IMR-90 (cell line): ENCODE data around the gene HCFC1. TPM values are rescaled to one million over a fixed set of nuclear protein-coding genes. Genes with fewer than 3 reads are reported as not detected.

Experiments used
- ATAC-seq: fragments of 200-7000 bp; cut with Tn5 transposase; 2 replicates; pipeline ENCODE4 v1.9.1; 2020; ENCODE audit warnings: low read depth, mild to moderate bottlenecking, moderate library complexity
- BruUV-seq: library from RNA; stranded (reverse); fragments of 400-500 nt; replicated peaks from 2 replicates; lab custom pipeline; 2021; lab: Mats Ljungman, UMichigan
- CTCF ChIA-PET: fragments of 300-600 bp; formaldehyde crosslinking; extraction: SDS; loops from one replicate; lab custom pipeline; 2021; ENCODE audit warnings: antibody characterized with exemption; lab: Yijun Ruan, JAX
- POLR2A ChIA-PET: fragments of 300-600 bp; sonication (Branson Sonifier 250); formaldehyde crosslinking; loops from one replicate; lab custom pipeline; 2022; ENCODE audit warnings: antibody characterized with exemption; ENCODE audit not compliant: unreplicated experiment; lab: Charles Lee
- DNase-seq: peaks from one replicate; pipeline ENCODE4 v3.0.0; 2013
- H2AFZ ChIP-seq: replicated peaks from 2 replicates; pipeline ENCODE3; 2013; ENCODE audit warnings: low read length, mild to moderate bottlenecking; ENCODE audit not compliant: poor library complexity
- H2AK5ac ChIP-seq: 2 replicates; pipeline ENCODE4 v1.6.1; 2013; ENCODE audit warnings: low read depth, low read length, inconsistent platforms
- H2AK9ac ChIP-seq: replicated peaks from 2 replicates; pipeline ENCODE3; 2013; ENCODE audit warnings: mild to moderate bottlenecking, low read depth, low read length, moderate library complexity; ENCODE audit not compliant: poor library complexity
- H2BK120ac ChIP-seq: 2 replicates; pipeline ENCODE4 v1.6.1; 2013; ENCODE audit warnings: low read depth, low read length, inconsistent platforms
- H2BK15ac ChIP-seq: 3 replicates; pipeline ENCODE4 v1.6.1; 2013; ENCODE audit warnings: low read depth, low read length, inconsistent platforms
- H2BK20ac ChIP-seq: 2 replicates; pipeline ENCODE4 v1.6.1; 2013; ENCODE audit warnings: low read depth, mild to moderate bottlenecking, inconsistent platforms, low read length, moderate library complexity
- H2BK5ac ChIP-seq: 2 replicates; pipeline ENCODE4 v1.6.1; 2013; ENCODE audit warnings: mild to moderate bottlenecking, low read depth, low read length, inconsistent platforms; ENCODE audit not compliant: poor library complexity, severe bottlenecking
- H3K14ac ChIP-seq: replicated peaks from 2 replicates; pipeline ENCODE4 v1.6.1; 2013; ENCODE audit warnings: low read depth, low read length, inconsistent platforms
- H3K18ac ChIP-seq: 2 replicates; pipeline ENCODE4 v1.6.1; 2013; ENCODE audit warnings: low read depth, low read length, control low read depth
- H3K23ac ChIP-seq: 2 replicates; pipeline ENCODE4 v1.6.1; 2013; ENCODE audit warnings: low read depth, low read length, inconsistent platforms
- H3K27ac ChIP-seq: 2 replicates; pipeline ENCODE4 v1.5.1; 2013; ENCODE audit warnings: mild to moderate bottlenecking, control low read depth, low read length; ENCODE audit not compliant: insufficient read depth
- H3K27me3 ChIP-seq: 2 replicates; pipeline ENCODE4 v1.6.1; 2013; ENCODE audit warnings: low read length; ENCODE audit not compliant: control insufficient read depth, insufficient read depth
- H3K36me3 ChIP-seq: 2 replicates; pipeline ENCODE4 v1.6.1; 2013; ENCODE audit warnings: low read length, mixed read lengths; ENCODE audit not compliant: control insufficient read depth, insufficient read depth
- H3K4ac ChIP-seq: 2 replicates; pipeline ENCODE4 v1.6.1; 2013; ENCODE audit warnings: low read depth, low read length, inconsistent platforms
- H3K4me1 ChIP-seq: 2 replicates; pipeline ENCODE4 v1.6.1; 2013; ENCODE audit warnings: low read length, mixed read lengths; ENCODE audit not compliant: control insufficient read depth, insufficient read depth
- H3K4me2 ChIP-seq: 2 replicates; pipeline ENCODE4 v1.6.1; 2013; ENCODE audit warnings: low read depth, mild to moderate bottlenecking, control low read depth, low read length, moderate library complexity
- H3K4me3 ChIP-seq: 2 replicates; pipeline ENCODE4 v1.5.1; 2013; ENCODE audit warnings: low read depth, mild to moderate bottlenecking, control low read depth, low read length, moderate library complexity; ENCODE audit not compliant: insufficient read depth
- H3K56ac ChIP-seq: 2 replicates; pipeline ENCODE4 v1.6.1; 2013; ENCODE audit warnings: low read length, inconsistent platforms; ENCODE audit not compliant: insufficient read depth; ENCODE audit errors: extremely low read depth
- H3K79me1 ChIP-seq, 2 experiments: 2 replicates each; pipeline ENCODE4 v1.6.1; 2013; ENCODE audit warnings: low read length in 2 of 2, inconsistent platforms in 1 of 2, low read depth in 1 of 2
- H3K9ac ChIP-seq: 2 replicates; pipeline ENCODE4 v1.6.1; 2013; ENCODE audit warnings: low read depth, low read length, control low read depth
- H3K9me1 ChIP-seq: 2 replicates; pipeline ENCODE4 v1.6.1; 2013; ENCODE audit warnings: low read length, inconsistent platforms; ENCODE audit not compliant: insufficient read depth
- H3K9me3 ChIP-seq: 2 replicates; pipeline ENCODE4 v1.6.1; 2013; ENCODE audit warnings: low read length; ENCODE audit not compliant: control insufficient read depth, insufficient read depth
- H4K20me1 ChIP-seq: 2 replicates; pipeline ENCODE4 v1.6.1; 2013; ENCODE audit warnings: low read length, inconsistent platforms; ENCODE audit not compliant: insufficient read depth
- H4K5ac ChIP-seq: 2 replicates; pipeline ENCODE4 v1.6.1; 2013; ENCODE audit warnings: mild to moderate bottlenecking, low read depth, low read length, control low read depth
- H4K8ac ChIP-seq, 2 experiments: 2 replicates each; pipeline ENCODE4 v1.6.1; 2013; ENCODE audit warnings: low read depth in 2 of 2, low read length in 2 of 2, control low read depth in 1 of 2, inconsistent platforms in 1 of 2
- H4K91ac ChIP-seq: 2 replicates; pipeline ENCODE4 v1.6.1; 2013; ENCODE audit warnings: low read depth, low read length, inconsistent platforms; ENCODE audit not compliant: insufficient read depth
- BHLHE40 ChIP-seq: fragments of 150-350 bp; IDR thresholded peaks from 2 replicates; pipeline ENCODE4 v1.6.1; 2016; ENCODE audit warnings: mild to moderate bottlenecking, low read depth, low read length
- CHD1 ChIP-seq: IDR thresholded peaks from 2 replicates; pipeline ENCODE4 v1.6.1; 2012; ENCODE audit warnings: low read depth, low read length, improper control_type of control experiment
- FOS ChIP-seq: fragments of 150-350 bp; IDR thresholded peaks from 2 replicates; pipeline ENCODE4 v1.6.1; 2016; ENCODE audit warnings: low read depth, low read length
- MAFK ChIP-seq: IDR thresholded peaks from 2 replicates; pipeline ENCODE4 v1.6.1; 2012; ENCODE audit warnings: low read depth, low read length, improper control_type of control experiment
- MXI1 ChIP-seq: IDR thresholded peaks from 2 replicates; pipeline ENCODE4 v1.6.1; 2012; ENCODE audit warnings: low read depth, mild to moderate bottlenecking, low read length, moderate library complexity, borderline replicate concordance
- RAD21 ChIP-seq: IDR thresholded peaks from 2 replicates; pipeline ENCODE4 v1.6.1; 2012; ENCODE audit warnings: low read length, improper control_type of control experiment
- RCOR1 ChIP-seq: IDR thresholded peaks from 2 replicates; pipeline ENCODE4 v1.6.1; 2012; ENCODE audit warnings: mild to moderate bottlenecking, low read length, improper control_type of control experiment; ENCODE audit not compliant: insufficient replicate concordance
- WGBS, 2 experiments: methylation state at CpG; one replicate each; pipeline versions ENCODE4 v1.1.5 to v1.1.7; 2013; ENCODE audit warnings: missing lambda C conversion rate in 2 of 2; ENCODE audit not compliant: insufficient read length in 1 of 2; ENCODE audit errors: extremely low coverage in 2 of 2; 5-methylcytosine and 5-hydroxymethylcytosine counted together
- dilution Hi-C: fragments of 300-500 bp; cut with HindIII; formaldehyde crosslinking; loops from one replicate; pipeline ENCODE4 v1.14.3; 2018; ENCODE audit warnings: low sequenced_read_pairs; ENCODE audit not compliant: unreplicated experiment
- in situ Hi-C: fragments of 300-500 bp; cut with MboI; formaldehyde crosslinking; loops from 3 replicates; pipeline ENCODE4 v1.14.3; 2019; ENCODE audit warnings: low sequenced_read_pairs, inconsistent platforms, mixed read lengths
- intact Hi-C: fragments of 100-400 bp; cut with micrococcal nuclease; formaldehyde crosslinking; loops from 2 replicates; pipeline ENCODE4 v1.10.0; 2022
- polyA plus RNA-seq, 3 experiments: library from polyadenylated mRNA; depleted of rRNA; stranded (reverse); fragments of >200 nt; gene quantifications; 2 replicates each; pipeline ENCODE4 v1.2.3, GENCODE V29; 2012; ENCODE audit warnings: low replicate concordance in 1 of 3
- total RNA-seq: library from RNA; depleted of rRNA; stranded (reverse); fragments of >200 nt; gene quantifications from 2 replicates; pipeline ENCODE4 v1.2.3, GENCODE V29; 2012
- TF ChIP-seq, protein P1 (sequence below): fragments of 150-350 bp; IDR thresholded peaks from 2 replicates; pipeline ENCODE4 v1.6.1; 2017; ENCODE audit warnings: mild to moderate bottlenecking, antibody characterized with exemption, low read length, low read depth

Gene HCFC1
- total and polyA plus RNA-seq, 2 of the 4 experiments (the other 2 are of a cell fraction), result 3.2 to 17.6 TPM

- TF ChIP-seq BHLHE40, result no peak
These were observed 2.5 kb upstream of the HCFC1 start (continued) for GRCh38 chrX:153974003-153974725.

DNA sequence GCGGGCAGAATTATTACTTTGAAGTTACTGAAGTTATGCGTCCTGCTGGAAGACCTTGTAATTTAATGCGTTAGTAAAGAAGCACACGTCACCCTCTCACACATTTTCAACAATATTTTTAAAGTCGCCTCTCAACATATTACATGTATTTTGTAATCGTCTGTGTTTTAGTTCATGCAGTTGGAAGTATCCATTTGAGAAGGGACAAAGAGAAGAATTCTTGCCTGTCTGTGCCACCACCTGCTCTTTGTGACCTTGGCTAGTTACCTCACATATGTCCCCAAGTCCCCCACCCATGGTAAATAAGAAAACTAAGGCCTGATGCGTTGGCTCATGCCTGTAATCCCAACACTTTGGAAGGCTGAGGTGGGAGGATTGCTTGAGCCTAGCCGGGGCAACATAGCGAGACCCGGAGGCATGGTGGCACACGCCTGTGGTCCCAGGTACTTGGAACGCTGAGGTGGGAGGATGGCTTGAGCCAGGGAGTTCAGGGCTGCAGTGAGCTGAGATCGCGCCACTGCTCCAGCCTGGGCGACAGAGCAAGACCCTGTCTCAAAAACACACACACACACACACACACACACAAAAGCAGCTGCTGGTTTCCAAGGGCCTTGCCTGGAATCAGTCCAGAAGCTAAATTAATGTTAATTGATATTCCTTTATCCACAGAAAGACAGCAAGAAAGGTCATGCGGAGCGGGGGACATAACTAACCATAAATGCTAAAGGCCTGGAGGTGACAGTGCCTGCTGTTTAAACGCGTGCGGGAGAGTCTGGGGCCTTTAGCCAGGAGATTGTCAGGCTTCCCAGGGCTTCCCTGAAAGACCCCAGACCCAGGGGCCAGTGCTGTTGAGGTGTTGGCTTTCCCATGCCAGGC is 1.7 kb upstream of the HCFC1 start:
- peak overlapping the region; percentile 94 for H2AK9ac ChIP-seq
- ChIA-PET CTCF (no interaction called here), POLR2A (interaction anchor here (0.6 to 0.8 kb wide), 2 partner anchors 67 to 72 kb away, joined by 3 to 5 read pairs; no protein-coding TSS in a partner anchor)
- H2AK5ac ChIP-seq, result peak overlapping the region; percentile 88
- TF ChIP-seq FOS (no peak), RAD21 (no peak), CHD1 (no peak), RCOR1 (no peak), BHLHE40 (no peak), MXI1 (no peak), MAFK (no peak)
- TF ChIP-seq, protein P1, sequence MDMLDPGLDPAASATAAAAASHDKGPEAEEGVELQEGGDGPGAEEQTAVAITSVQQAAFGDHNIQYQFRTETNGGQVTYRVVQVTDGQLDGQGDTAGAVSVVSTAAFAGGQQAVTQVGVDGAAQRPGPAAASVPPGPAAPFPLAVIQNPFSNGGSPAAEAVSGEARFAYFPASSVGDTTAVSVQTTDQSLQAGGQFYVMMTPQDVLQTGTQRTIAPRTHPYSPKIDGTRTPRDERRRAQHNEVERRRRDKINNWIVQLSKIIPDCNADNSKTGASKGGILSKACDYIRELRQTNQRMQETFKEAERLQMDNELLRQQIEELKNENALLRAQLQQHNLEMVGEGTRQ, result no peak
- H4K20me1 ChIP-seq, result peaks cover 24% of the 10 kb centered on the region
- WGBS, 2 experiments, result 68% methylated on average over 5 of the region's 20 CpGs; no CpG with 5 or more reads in 1 of the 2 experiments
- H3K4me1 ChIP-seq, result peaks cover 8% of the 10 kb centered on the region
- H3K23ac ChIP-seq, result peak overlapping the region; percentile 67
- H2AFZ ChIP-seq, result peak overlapping the region; percentile 92
- H3K4me2 ChIP-seq, result peak overlapping the region; percentile 98
- H3K56ac ChIP-seq, result peak overlapping the region; percentile 85
- H4K91ac ChIP-seq, result peak overlapping the region; percentile 76
- no peak for DNase-seq
- no peak overlapping the region for H2BK20ac ChIP-seq
- peak overlapping the region; percentile 84 for H3K4ac ChIP-seq
- dilution Hi-C loops, result no loop called here
- peak overlapping the region; percentile 96 for H3K4me3 ChIP-seq
- H2BK15ac ChIP-seq, result no peak overlapping the region
- peak overlapping the region; percentile 93 for H3K9ac ChIP-seq
- no peaks in the 10 kb centered on the region for H3K36me3 ChIP-seq
- H3K9me3 ChIP-seq, result no peaks in the 10 kb centered on the region
- H3K18ac ChIP-seq, result peak overlapping the region; percentile 21; the same call in 1 of the 2 replicates
- intact Hi-C loops, result no loop called here
- in situ Hi-C loops, result no loop called here
- peak overlapping the region; percentile 67; the same call in 1 of the 2 replicates for H4K5ac ChIP-seq
- peak overlapping the region; percentile 87 for H2BK5ac ChIP-seq
- BruUV-seq, result no TSS peak
- H2BK120ac ChIP-seq, result 0 out of 2 replicates have a peak overlapping the region, but pooled peaks have one; percentile 2
- no peak for ATAC-seq
- peak overlapping the region; percentile 86 for H3K27ac ChIP-seq
- H3K79me1 ChIP-seq, result peaks cover 14 to 27% of the 10 kb centered on the region in 2 experiments; a peak in 2 of 4 replicates
- H3K27me3 ChIP-seq, result no peaks in the 10 kb centered on the region
- H3K14ac ChIP-seq, result peak overlapping the region; percentile 86
- H3K9me1 ChIP-seq, result peaks cover 3% of the 10 kb centered on the region; the same call in 1 of the 2 replicates
- H4K8ac ChIP-seq, result peak overlapping the region; percentile 19 to 77
